ENCODE measurements around the gene CAMTA1.

Gene CAMTA1

GRCh38 chr1:7047866-7048265 is 262.6 kb downstream of the CAMTA1 start:
- no peak for DNase-seq

DNA sequence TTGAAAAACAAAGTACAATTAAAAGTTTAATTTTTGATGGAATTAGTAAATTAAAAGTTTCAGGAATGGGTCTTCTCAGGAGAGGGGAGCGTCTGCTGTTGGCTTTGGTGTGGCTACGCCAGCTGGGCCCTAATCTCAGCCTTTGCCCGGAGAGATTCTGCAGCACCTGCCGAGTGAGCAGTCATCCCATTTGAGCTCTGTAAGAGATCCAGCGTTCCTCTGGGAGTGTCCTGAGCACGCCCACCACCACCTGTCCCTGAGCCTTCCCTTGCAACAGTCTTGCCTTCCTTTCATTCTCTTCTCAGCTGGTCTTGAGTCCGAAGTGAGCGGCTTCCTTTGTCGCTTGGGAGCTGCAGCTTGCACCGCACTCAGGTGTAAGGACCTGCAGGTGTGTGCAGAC is 263.1 kb downstream of the CAMTA1 start:
- DNase-seq, result no peak

- no peak for DNase-seq
Measured at GRCh38 chr1:7049913-7050625, 264.8 kb downstream of the CAMTA1 start.

DNA sequence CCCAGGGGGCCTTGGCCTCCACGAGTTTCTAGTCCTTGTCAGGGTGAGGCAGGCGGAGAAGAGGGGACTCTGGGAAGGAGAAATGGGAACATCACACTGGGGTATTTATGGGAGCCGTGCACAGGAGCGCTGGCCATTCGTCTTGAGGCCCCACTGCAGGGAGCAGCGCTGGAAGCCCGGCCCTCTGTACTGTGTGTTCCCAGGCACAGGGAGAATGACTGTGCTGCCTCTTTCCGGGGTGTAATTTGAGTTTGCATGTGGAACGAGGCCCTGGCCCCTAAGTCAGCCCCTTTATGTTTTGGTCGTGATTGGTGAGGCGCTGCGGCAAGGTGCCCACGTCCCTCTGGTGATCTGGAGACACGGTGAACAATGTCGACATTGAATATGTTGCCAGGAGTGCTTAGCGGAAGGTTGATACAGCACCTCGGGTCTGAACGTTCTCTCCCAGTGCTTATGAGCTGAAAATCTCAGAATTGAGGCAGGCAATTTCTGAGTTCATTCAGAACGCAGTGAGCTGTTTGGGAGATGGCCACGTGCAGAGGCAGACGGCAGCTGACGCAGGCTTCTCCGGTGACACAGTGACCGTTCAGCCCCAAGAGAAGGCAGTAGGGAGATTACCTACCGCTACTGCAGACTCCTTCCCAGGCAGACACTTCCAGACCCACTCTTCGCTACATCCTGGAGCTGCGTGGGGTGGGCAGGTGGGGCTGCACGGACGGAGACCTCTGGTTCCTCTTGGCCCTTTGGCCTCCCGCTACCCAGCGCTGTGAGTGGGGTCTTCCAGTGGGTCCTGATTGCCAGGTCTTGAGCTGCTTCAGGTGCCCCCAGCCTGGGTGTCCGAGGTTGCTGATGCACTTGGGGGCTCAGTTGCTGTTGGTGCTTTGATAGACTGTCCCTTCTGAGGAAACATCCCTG is 265.8 kb downstream of the CAMTA1 start:
- no peak for DNase-seq

DNA sequence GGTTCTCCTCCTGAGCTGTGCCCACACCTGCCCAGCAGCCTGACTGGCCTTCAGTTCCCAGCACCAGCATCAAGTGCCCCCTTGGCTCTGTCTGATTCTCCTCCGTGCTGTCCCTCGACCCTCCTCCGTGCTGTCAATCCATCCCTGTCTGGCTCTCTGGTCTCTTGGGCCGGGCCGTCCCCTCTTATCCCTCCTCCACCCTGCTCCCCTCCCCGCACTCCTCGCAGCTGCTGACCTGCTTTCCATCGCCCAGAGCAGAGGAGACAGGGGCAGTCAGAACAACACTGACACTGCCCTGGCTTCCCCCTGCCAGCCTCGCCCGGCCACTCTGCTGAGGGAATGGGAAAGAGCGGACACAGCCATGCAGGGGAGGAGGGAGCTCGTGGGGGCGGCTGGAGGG is 267.4 kb downstream of the CAMTA1 start:
- DNase-seq, result no peak

DNA sequence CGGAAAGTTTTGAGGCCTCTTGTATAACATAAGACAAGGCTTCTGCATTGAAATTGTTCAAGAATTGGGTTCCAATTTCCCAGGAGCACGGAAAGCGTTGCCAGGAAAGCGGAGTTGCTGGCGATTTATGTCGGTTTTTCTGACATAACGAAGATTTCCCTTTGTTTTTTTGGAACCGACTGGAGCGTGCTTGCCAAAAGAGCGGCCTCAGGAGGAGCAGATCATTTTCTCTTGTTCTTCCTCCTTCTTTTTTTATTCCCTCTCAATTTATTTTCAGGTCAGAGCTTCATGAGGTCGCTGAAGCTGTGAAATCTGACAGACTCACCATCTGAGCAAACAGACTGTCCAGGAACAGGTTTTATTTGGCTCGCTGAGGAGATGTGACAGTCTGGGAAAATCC is 275.5 kb downstream of the CAMTA1 start:
- no peak for DNase-seq

- no peak for DNase-seq
Measured at GRCh38 chr1:7062346-7063061, 277.2 kb downstream of the CAMTA1 start.

DNA sequence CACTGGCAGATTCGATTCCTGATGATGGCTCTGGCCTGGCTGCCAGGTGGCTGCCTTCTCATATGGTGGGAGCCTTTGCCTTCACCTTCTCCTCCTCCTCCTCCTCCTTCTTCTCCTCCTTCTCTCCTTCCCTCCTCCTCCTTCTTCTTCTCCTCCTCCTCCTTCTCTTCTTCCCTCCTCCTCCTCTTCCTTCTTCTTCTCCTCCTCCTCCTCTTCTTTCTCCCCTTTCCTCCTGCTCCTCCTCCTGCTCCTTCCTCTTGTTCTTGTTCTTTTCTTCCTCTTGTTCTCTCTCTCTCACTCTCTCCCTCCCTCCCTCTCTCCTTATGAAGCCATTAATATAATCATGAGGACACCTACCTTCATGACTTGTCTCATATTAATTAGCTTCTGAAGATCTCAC is 278.7 kb downstream of the CAMTA1 start:
- no peak for DNase-seq

- no peak for DNase-seq
Measured at GRCh38 chr1:7068552-7068951, 283.3 kb downstream of the CAMTA1 start.

DNA sequence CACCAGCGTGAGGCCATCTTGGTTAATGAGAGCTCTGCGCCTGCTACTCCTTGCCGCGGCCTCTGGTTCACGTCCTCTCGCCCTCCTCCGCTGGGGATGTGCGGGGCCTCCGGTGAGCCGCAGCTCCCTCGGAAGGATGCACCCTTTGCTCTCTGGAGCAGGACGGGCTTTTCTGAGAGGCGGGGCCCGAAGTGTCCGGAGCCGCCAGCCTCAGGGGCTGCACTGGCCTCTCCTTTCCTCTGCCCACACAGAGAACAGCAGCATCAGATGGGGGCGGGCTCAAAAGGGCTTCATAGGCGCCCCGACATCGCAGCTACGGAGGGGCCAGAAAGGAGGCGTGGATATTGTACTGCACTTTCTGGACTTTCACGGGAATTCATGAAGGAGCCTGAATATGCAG is 284.7 kb downstream of the CAMTA1 start:
- DNase-seq, result no peak

DNA sequence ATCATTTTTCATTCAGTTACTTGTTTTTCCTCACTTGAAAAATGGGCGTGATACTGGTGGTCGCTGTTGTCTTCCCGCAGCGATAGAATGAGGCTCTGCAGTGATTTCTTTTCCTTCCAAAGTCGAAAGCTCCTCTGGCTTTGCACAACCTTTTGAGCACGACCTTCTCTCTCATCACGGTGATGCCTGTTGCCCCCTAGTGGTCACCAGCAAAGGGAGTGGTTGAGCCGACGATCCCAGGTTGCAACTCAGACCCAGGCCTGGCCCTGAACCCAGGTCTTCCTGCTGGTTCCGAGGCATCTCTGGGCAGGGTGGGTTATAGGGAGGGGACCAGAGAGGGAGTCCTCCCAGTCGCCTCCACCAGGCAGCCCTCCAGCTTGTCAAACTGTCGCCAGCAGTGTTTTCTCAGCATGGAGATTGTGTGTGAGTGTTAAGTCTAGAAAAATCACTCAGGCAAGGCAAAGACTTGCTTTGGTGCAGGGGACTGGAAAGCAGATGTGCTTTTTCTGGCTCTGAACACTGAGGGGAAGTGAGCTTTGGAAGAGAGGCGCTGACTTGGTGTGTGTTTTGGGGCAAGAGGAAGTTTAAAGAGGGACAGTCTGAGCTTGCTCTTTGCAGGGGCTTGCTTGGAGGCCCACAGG is 285.3 kb downstream of the CAMTA1 start:
- DNase-seq, result peak; percentile 56

- DNase-seq, result no peak
Measured at GRCh38 chr1:7076117-7076516, 290.9 kb downstream of the CAMTA1 start.

DNA sequence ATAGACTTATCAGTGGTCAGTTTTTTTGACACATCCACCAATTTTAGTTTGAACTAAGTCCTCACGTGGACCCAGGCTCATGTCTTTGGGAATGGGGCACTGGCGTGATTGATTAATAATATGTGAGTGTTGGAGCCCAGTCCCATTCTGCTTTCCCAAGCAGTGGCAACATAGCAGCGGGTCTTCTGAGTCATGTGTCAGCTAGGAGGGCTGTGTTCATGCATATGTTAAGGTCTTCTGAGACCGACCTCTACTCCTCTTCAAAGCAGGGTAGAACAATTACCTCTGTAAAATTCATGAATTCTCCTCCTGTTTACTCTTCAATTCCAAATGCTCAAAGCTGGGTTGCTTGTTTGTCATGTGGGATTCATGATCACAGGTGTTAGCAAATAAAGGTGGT is 291.3 kb downstream of the CAMTA1 start:
- peak; percentile 58 for DNase-seq

DNA sequence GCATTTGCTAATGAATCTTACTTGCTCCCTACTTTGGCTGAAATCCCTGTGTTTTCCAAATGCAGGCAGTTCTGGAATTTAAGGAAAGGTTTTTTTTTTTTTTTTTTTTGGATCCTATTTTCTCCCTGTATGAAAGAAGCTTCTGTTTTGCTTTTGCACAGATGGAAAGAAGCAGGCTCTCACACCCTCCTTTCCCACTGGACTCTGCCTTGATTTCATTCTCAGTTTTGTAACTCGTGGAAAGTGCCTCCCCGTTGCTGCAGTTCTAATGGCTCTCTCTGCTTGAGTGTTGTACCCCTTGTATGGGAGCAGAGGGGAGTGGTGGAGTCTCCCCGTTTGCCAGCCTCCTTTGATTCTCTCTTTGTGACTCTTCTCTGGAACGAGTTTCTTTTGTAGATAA is 291.9 kb downstream of the CAMTA1 start:
- no peak for DNase-seq

DNA sequence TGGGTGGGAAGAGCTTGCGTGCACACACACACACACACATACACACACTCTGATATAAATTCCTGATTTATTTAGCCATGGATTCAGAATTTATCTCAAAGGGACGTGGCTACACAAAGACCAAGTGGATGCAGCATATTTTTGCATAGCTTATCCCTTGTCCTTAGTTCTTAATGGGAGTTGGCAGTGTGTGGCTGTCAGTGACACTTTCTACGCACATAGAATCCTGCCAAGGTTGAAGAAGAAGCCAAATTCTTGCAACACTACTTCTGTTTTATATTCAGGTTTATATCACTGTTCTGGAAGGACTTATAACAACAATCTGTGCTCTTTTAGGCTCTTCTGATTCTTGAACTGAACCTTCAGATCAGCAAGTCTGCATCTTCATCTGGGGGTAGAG is 292.7 kb downstream of the CAMTA1 start:
- no peak for DNase-seq

DNA sequence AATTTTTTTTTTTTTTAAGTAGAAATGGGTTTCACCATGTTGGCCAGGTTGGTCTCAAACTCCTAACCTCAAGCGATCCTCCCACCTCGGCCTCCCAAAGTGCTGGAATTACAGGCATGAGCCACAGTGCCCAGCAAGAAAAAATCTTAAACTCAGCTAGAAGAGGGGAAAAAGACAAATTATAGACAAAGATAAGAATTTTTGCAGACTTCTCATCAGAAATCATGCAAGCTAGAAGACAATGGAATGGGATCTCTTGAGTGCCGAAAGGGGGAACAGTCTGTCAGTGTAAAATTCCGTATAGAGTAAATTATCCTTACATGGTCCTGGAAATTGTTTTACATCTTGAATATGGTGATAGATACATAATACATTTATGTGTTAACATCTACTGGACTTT is 294.4 kb downstream of the CAMTA1 start:
- DNase-seq, result no peak

GRCh38 chr1:7084232-7084894 is 299.1 kb downstream of the CAMTA1 start:
- DNase-seq, result no peak

DNA sequence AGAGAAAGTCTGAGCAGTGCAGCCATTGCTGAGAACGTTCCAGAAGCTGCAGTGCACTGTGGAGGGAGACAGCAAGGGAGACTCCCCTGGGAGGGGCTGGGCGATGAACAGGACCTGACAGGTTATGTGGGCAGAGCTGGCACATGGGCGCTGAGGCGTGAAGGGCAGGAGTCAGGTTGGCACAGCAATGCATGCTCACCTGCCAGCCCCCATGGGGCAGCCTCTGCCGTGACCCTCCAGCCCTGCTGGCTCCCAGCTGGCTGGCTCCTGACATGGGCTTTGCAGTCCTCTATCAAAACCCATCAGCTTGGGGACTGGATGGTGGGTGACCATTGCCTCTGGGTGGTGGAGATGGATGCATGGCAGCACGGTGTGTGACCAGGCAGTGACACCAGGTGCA is 300.3 kb downstream of the CAMTA1 start:
- no peak for DNase-seq

GRCh38 chr1:7086106-7086505 is 300.9 kb downstream of the CAMTA1 start:
- DNase-seq, result no peak

GRCh38 chr1:7087888-7088287 is 302.6 kb downstream of the CAMTA1 start:
- no peak for DNase-seq

DNA sequence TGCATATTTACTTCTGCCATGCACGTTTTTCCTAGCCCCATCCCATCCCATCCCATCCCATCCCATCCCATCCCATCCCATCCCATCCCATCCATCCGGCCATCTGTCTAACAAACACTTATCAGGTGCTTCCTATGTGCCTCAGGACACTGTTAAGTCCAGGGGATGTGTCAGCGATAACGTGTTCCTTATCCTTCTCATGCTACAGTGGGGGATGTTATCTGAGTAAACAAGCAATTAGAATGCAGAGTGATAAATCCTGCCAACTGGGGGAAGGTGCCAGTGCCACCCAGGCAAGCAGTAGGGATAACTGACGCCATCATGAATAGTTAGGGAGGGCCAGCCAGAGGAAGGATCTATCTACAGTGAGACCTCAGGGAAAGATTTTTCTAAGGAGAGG is 304.2 kb downstream of the CAMTA1 start:
- peak; percentile 57 for DNase-seq

GRCh38 chr1:7093297-7093696 is 308.0 kb downstream of the CAMTA1 start:
- no peak for DNase-seq

DNA sequence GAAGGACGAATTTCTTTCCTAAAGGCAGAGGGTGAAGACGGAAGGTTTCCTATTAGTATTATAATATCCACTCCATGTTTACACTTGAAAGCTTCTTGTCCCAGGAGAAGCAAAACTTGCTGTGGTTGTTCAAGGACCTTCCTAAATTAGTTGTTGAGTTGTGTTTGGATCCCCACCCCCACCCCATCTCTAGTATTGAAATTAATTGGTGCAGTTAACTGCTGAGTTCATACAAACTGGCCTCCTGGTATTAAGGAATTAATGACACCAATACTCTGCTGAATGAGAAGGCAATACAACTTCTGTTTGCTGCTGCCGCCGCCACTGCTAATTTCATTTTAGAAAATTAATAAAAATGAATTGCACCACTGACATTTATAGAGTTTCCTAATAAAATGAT is 308.8 kb downstream of the CAMTA1 start:
- DNase-seq, result no peak

Measured in COR-L47 (cell line).